Diencephalon (tissue), 1 donor: Measurements from ENCODE around the gene GALNT14. TPM values are rescaled to one million over a fixed set of nuclear protein-coding genes. Genes with fewer than 3 reads are reported as not detected.

Experiments used
- total RNA-seq: library from RNA; depleted of rRNA; stranded (reverse); fragments of >200 nt; gene quantifications from one replicate; pipeline ENCODE4 v1.2.3, GENCODE V29; 2014

The GALNT14 gene
- 20.5 TPM for total RNA-seq

GRCh38 chr2:31138037-31138962 lies at the start of gene GALNT14:
Gene GALNT14, minus strand, starts transcription at chr2:31138440. Its CDS starts 354 bp downstream, at chr2:31138086.

Other genes with a start within 250 kb of the GALNT14 start
- 0.69 TPM for gene CAPN14, start 79.1 kb upstream of the GALNT14 start, total RNA-seq
- gene EHD3, start 95.7 kb upstream of the GALNT14 start, total RNA-seq, result 15.9 TPM